GM18951 (cell line): ENCODE data around the gene TRIML2.
"Not testable (repeated sequence)": the region's sequence is repeated elsewhere in the genome, so short reads cannot be mapped to it uniquely, and the experiment has no call there.

ENCODE experiments used
- POLR2A ChIP-seq: IDR thresholded peaks from 4 replicates; pipeline ENCODE4 v1.6.1; 2011; ENCODE audit warnings: mild to moderate bottlenecking; ENCODE audit not compliant: insufficient read length, insufficient read depth; ENCODE audit errors: extremely low read depth
- in situ Hi-C: fragments of 300-500 bp; cut with MboI; formaldehyde crosslinking; loops from one replicate; pipeline ENCODE4 v1.12.0; 2022; ENCODE audit warnings: low sequenced_read_pairs, mixed read lengths, inconsistent platforms; ENCODE audit not compliant: unreplicated experiment

TRIML2 gene

DNA sequence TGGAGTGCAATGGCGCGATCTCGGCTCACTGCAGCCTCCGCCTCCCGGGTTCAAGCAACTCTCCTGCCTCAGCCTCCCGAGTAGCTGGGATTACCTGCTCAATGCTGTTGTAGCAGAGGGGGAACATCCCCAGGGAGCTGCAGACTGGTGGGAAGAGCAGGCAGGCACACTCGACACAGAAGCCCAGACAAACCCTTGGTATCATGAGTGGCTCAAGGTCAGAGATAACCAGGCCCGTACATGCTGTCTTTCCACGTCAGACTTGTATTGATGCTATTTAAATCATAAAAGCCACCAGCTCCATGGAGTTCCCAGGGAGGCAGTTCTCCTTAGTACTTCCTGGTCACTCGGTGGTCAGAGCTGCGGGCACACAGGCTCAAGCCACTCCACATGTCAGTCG lies 33.2 kb downstream of the TRIML2 start:
- no peak for TF ChIP-seq POLR2A
- in situ Hi-C loops, result no loop called here

DNA sequence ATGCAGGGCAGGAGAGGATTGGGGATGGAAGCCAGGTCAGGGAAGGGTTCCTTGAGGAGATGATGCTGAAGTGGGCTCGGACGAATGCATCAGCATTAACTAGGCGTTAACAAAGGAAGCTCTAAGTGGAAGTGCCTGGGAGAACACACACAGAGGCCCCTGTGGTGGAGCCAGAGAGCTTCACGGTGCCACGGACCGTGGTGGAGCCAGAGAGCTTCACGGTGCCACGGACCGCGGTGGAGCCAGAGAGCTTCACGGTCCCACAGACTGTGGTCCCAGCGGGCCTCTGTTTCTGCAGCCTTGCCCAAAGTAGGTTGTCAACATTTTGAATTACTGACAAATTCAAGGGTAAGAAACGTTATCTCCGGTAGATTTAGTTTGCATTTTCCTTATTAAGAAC lies 48.3 kb downstream of the TRIML2 start:
- no peak for TF ChIP-seq POLR2A
- in situ Hi-C loops, result no loop called here

DNA sequence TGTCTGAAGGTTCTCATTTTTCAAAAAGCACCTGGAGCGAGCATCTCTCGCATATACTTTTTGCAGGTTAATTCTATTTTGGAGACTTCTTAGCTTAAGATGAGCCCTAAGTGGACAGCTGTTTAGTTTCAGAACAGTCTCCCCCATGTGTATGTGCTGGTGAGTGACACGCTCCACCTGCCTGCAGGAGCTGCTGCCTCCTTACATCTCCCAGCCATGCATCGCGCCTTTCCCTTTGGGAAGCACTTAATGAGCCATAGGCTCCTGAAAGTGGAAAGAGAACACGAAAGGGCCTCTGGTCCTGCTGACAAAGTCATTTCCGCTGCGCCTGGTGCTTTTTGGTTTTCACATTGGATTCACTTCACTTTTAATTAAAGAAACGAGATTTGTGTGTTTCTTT lies 56.1 kb downstream of the TRIML2 start:
- TF ChIP-seq POLR2A, result no peak
- in situ Hi-C loops, result no loop called here

DNA sequence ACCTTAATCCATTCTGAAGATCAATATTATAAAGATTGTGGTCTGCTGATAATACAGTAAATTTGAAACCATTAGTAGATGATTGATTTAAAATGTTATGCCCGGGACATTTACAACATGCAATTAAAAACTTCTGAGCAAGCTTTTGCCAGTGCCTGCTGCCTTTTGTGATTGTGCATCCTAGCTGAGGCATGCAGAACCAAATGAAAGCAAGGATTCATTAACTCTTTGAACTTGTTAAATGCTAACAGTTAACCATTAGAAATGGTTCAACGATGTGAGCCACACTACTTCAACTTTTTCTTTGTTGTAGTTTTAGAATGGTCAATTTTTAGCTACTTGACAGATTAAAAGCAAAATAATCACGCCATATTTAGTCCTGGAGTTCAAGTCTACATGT lies 62.7 kb downstream of the TRIML2 start:
- in situ Hi-C loops, result no loop called here

DNA sequence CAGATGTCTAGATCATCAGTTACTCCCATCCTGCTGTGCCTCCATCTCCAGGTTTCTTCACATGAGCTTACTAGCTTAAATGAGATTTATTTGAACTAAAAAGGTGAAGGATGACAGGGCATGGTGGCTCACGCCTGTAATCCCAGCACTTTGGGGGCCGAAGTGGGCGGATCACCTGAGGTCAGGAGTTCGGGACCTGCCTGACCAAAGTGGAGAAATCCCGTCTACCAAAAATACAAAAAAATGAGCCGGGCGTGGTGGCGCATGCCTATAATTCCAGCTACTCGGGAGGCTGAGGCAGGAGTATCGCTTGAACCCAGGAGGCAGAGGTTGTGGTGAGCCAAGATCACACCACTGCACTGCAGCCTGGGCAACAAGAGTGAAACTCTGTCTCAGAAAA lies 63.9 kb downstream of the TRIML2 start:
- in situ Hi-C loops, result not testable (repeated sequence)

More for the DNA sequence above, 62.7 kb downstream of the TRIML2 start:
- TF ChIP-seq POLR2A, result no peak

DNA sequence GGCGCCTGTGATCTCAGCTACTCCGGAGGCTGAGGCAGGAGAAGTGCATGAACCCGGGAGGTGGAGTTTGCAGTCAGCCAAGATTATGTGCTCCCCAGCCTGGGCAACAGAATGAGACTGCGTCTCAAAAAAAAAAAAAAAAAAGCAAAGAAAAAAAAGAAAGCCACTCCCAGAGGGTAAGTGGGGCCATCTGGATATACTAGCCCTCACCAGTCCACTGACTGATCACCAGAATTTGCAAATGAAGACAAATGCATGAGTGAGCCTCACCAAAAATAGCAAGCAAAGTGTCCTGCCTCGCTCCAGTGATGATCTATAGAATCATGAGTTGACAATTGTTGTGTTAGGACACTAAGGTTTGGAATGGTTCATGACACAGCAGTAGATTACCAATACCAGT lies 66.2 kb downstream of the TRIML2 start:
- in situ Hi-C loops, result no loop called here
- TF ChIP-seq POLR2A, result no peak

DNA sequence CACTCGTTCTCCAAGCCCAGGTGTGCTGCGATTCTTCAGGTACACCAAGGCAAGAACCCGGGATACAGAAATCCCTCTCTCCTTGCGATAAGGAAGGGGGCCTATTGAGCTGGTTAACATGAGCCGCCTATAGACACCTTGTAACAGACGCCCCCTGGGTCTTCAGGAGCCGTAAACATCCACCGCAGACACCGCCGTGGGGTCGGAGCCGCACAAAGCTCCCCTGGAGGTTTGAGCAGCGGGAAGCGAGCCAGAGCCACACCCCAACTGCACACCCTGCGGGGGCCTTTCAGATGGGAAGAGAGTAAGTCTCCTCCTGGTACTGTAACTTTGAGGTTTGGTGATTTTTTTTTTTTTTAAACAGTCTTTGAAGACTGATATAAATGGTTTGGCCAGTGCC lies 67.2 kb downstream of the TRIML2 start:
- TF ChIP-seq POLR2A, result no peak
- in situ Hi-C loops, result no loop called here

GRCh38 chr4:188041721-188042120 lies 67.7 kb downstream of the TRIML2 start:
- in situ Hi-C loops, result no loop called here
- TF ChIP-seq POLR2A, result no peak
